Subcutaneous adipose tissue (tissue), 4 donors: ENCODE data around the gene SLC6A11. TPM values are rescaled to one million over a fixed set of nuclear protein-coding genes. Genes with fewer than 3 reads are reported as not detected.

ENCODE experiments used
- CTCF ChIP-seq: fragments of 450-650 bp; IDR thresholded peaks from one replicate; pipeline ENCODE4 v1.5.1; 2016; ENCODE audit warnings: low read depth, mild to moderate bottlenecking, control low read depth, antibody characterized with exemption, moderate library complexity
- total RNA-seq, 4 donors: library from RNA; depleted of rRNA; stranded (reverse); fragments of >200 nt; gene quantifications; one replicate each; pipeline ENCODE4 v1.1.0, GENCODE V29; 2016

SLC6A11 gene
- total RNA-seq, 4 donors from 2014 or later: 0.16 TPM; not detected in 3

GRCh38 chr3:10780243-10780642 lies 35.8 kb upstream of the SLC6A11 start:
- no peak for TF ChIP-seq CTCF

DNA sequence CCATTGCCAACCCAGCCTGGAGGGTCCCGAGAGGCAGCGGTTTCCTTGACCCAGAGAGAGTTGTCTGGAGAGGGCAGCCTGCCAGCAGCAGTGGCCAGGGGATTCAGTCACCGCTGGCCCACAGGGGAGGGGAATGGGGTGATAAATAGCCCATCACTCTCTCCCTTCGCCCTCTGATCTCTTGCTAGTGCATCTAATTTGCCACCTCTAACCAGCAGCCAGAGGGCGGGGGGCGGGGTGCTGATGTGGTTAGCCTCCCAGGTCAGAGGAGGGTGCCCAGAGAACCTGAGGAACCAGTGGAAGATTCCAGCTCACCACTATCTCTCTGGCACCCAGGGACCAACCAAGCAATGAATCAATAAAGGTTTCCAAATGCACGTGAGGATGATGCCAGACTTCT lies 35.1 kb upstream of the SLC6A11 start:
- TF ChIP-seq CTCF: no peak

- TF ChIP-seq CTCF: no peak
Observed at GRCh38 chr3:10781981-10782380, 34.0 kb upstream of the SLC6A11 start.

GRCh38 chr3:10783360-10784351 lies 32.4 kb upstream of the SLC6A11 start:
- no peak for TF ChIP-seq CTCF

- no peak for TF ChIP-seq CTCF
Observed at GRCh38 chr3:10786640-10787039, 29.4 kb upstream of the SLC6A11 start.

DNA sequence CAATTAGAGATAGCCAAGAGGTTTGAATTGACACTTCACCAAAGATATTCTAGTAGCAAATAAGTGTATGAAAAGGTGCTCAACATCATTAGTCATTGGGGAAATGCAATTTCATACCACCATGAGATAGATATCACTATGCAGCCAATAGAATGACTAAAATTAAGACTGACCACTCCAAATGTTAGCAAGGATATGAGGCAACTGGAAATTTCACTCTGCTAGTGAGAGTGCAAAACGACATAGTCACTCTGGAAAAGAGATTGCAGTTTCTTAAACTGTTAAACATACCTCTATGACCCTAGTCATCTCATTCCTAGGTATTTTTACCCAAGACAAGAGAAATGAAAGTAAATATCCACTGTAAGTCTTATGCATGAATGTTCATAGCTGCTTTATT lies 27.6 kb upstream of the SLC6A11 start:
- TF ChIP-seq CTCF: no peak

- TF ChIP-seq CTCF: no peak
Observed at GRCh38 chr3:10790713-10791112, 25.3 kb upstream of the SLC6A11 start.
